ENCODE results near the gene NDST4. TPM values are rescaled to one million over a fixed set of nuclear protein-coding genes. Genes with fewer than 3 reads are reported as not detected.

NDST4 gene
- total and polyA plus RNA-seq, 12 donors = 0.07 to 0.61 TPM; not detected in 10

DNA sequence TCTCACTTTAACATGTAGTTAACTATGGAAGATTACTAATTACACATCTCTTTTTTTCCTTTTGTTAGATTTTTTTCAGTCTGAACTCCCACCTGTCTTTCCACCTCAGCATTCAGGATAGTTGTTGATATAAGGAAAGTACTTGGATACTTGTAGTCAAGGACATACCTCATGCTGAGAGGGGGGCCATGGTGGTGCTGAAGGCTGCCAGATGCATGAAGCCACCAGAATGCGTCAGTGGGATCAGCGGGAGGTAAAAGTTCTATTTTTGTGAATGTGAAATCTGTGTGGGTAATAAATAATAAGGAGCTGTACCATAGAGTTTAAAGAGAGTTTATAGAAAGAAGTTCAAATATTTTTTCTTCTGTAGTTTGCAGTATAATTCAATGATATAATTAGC is 13.1 kb upstream of the NDST4 start:
- DNase-seq = no peak
- Histone ChIP-seq H3K36me3 (replicated peaks in 1 of 2) (no peaks in the 10 kb centered on the region), H3K27me3 (no peaks in the 10 kb centered on the region), H3K9me3 (replicated peaks in 1 of 3) (no peaks in the 10 kb centered on the region), H3K4me3 (no peak overlapping the region), H3K4me1 (replicated peaks in 1 of 2) (no peaks in the 10 kb centered on the region), H3K27ac (no peak overlapping the region)
- 36 to 53% (median 44%) methylated on average over 2 of the region's 2 CpGs for WGBS, 4 donors
- TF ChIP-seq, protein P1, sequence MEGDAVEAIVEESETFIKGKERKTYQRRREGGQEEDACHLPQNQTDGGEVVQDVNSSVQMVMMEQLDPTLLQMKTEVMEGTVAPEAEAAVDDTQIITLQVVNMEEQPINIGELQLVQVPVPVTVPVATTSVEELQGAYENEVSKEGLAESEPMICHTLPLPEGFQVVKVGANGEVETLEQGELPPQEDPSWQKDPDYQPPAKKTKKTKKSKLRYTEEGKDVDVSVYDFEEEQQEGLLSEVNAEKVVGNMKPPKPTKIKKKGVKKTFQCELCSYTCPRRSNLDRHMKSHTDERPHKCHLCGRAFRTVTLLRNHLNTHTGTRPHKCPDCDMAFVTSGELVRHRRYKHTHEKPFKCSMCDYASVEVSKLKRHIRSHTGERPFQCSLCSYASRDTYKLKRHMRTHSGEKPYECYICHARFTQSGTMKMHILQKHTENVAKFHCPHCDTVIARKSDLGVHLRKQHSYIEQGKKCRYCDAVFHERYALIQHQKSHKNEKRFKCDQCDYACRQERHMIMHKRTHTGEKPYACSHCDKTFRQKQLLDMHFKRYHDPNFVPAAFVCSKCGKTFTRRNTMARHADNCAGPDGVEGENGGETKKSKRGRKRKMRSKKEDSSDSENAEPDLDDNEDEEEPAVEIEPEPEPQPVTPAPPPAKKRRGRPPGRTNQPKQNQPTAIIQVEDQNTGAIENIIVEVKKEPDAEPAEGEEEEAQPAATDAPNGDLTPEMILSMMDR (IDR thresholded peaks at IDR 0.05) = no peak
- no peak for TF ChIP-seq POLR2A (IDR thresholded peaks at IDR 0.05)
- intact Hi-C loops (cut with DNase I) = no loop called here

DNA sequence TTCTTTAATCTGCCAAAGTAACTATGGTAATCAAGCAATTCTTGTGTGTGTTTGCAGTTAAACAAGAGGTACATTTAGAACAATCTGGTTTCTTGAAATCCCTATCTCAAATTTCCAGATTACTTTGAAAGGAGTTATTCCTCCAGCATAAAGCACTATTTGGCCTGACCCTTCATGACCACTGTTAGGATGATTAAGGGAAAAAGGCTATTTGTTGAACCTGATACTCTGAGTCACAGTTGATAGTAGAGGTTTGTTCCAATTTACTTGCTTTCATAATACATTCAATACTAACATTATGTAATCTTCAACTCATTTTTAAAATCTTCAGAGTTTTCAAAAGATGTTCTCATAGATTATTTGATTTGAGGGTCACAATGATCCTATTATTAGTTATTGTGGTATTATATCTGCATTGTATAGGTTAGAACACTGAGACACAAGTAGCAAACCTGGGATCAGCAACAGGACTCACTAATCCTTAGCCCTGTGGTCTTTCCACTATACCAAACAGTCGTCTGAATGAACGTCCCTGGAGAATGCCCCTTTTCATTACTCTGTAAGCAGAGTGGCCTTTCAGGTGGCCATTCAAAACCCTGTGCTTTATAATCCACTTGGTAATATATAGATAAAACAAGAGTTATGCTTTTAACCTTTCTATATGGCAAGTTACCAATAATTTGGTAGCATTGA is 8.1 kb upstream of the NDST4 start:
- no peak overlapping the region for H3K27ac ChIP-seq
- DNase-seq = no peak
- WGBS, 4 donors = 41 to 60% (median 47%) methylated on average over 2 of the region's 2 CpGs

DNA sequence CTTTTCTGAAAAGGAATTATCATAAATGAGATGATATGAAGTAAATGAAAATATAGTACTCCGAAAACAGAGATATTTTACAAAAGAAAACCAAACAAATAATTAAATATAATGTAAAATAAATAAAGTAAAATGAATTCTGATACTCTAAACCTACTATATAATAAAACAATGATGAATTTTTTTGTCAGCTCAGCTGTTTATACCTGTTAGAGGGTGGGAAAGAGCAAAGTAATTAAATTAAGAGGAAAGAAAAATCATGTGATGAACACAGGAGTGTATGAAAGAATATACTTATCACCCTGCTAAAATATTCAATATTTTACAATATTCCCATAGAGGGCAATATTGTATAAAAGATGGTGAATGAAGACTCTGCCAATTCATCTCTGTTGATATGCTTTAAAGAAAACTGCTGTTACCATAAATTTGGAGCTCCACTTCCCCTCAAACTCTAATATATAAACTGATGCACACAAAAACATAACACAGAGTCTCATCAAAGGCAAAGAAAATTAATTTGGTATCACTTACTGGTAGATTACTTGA is 6.5 kb upstream of the NDST4 start:
- no peaks in the 10 kb centered on the region for H3K9me3 ChIP-seq (replicated peaks in 1 of 3)
- TF ChIP-seq, protein P1 (IDR thresholded peaks at IDR 0.05) = no peak
- TF ChIP-seq POLR2A (IDR thresholded peaks at IDR 0.05) = no peak
- 65 to 90% (median 82%) methylated on average over 1 of the region's 1 CpG for WGBS, 4 donors
- no peaks in the 10 kb centered on the region for H3K36me3 ChIP-seq (replicated peaks in 1 of 2)
- intact Hi-C loops (cut with DNase I) = no loop called here
- H3K27me3 ChIP-seq = no peaks in the 10 kb centered on the region
- H3K4me1 ChIP-seq (replicated peaks in 1 of 2) = no peaks in the 10 kb centered on the region
- H3K27ac ChIP-seq = no peak overlapping the region
- no peak overlapping the region for H3K4me3 ChIP-seq
- DNase-seq = no peak

More for the DNA sequence above, 8.1 kb upstream of the NDST4 start:
- intact Hi-C loops (cut with DNase I) = no loop called here
- Histone ChIP-seq H3K9me3 (replicated peaks in 1 of 3) (no peaks in the 10 kb centered on the region), H3K4me3 (no peak overlapping the region), H3K4me1 (replicated peaks in 1 of 2) (no peaks in the 10 kb centered on the region), H3K36me3 (replicated peaks in 1 of 2) (no peaks in the 10 kb centered on the region), H3K27me3 (no peaks in the 10 kb centered on the region)
- TF ChIP-seq, protein P1 (IDR thresholded peaks at IDR 0.05) = no peak
- TF ChIP-seq POLR2A (IDR thresholded peaks at IDR 0.05) = no peak

DNA sequence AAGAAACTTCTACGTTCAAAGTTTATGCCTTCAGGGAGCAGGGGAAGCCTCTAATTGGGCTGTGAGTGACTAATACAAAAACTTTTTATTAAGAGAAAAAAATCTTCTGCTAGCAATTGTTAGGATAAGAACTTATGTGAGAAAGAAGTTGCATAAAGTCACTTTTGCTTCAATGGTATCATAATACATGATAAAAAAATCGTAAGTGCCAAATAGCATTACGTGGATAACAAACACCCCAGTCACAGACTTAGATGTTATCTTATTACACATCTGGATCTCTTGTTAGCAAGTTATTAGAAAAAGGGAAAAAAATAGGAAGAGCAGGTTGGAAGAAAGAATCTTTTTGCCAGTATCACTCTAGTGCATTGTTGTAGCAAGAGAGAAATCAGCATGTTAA is 4.2 kb upstream of the NDST4 start:
- TF ChIP-seq, protein P1 (IDR thresholded peaks at IDR 0.05) = no peak
- no peak for TF ChIP-seq POLR2A (IDR thresholded peaks at IDR 0.05)
- no peaks in the 10 kb centered on the region for H3K4me1 ChIP-seq (replicated peaks in 1 of 2)
- no peaks in the 10 kb centered on the region for H3K9me3 ChIP-seq (replicated peaks in 1 of 3)
- H3K27me3 ChIP-seq = no peaks in the 10 kb centered on the region
- 71 to 75% (median 73%) methylated on average over 3 of the region's 3 CpGs for WGBS, 4 donors
- no peak overlapping the region for H3K27ac ChIP-seq
- DNase-seq = no peak
- H3K36me3 ChIP-seq (replicated peaks in 1 of 2) = no peaks in the 10 kb centered on the region
- intact Hi-C loops (cut with DNase I) = no loop called here
- H3K4me3 ChIP-seq = no peak overlapping the region
